ENCODE data around the gene RAB5A. TPM values are rescaled to one million over a fixed set of nuclear protein-coding genes. Genes with fewer than 3 reads are reported as not detected.

The RAB5A gene
- total and polyA plus RNA-seq, 2 of the 4 experiments (the other 2 are of a cell fraction) = 33.3 to 46.4 TPM

DNA sequence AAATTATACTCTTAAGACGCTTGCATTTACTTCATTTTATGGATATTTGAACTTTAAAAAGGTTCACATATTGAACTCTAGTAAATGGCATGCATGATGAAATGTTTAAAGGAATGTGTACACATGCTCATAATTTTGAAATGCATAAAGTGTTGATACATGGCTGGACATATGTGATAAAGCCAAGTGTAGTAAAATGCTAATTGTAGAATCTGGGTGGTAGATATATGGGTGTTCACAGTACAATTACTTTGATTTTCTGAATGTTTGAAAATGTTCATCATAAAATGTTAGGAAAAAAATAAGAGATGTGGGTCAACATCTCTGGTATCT, 8.6 kb upstream of the RAB5A start:
- no peaks in the 10 kb centered on the region for H3K9me3 ChIP-seq (ENCODE audit: control insufficient read depth, insufficient read depth, low read length)
- H2AFZ ChIP-seq (replicated peaks; ENCODE audit: low read length, poor library complexity) = no peak overlapping the region
- no peak for TF ChIP-seq POLR2A (IDR thresholded peaks at IDR 0.05; ENCODE audit: low read depth, low read length)
- TF ChIP-seq FOS (IDR thresholded peaks at IDR 0.05; ENCODE audit: low read depth, low read length) = no peak
- TF ChIP-seq BHLHE40 (IDR thresholded peaks at IDR 0.05; ENCODE audit: low read depth, low read length) = no peak
- no peak for TF ChIP-seq MAZ (IDR thresholded peaks at IDR 0.05; ENCODE audit: borderline replicate concordance, low read depth, low read length)
- TF ChIP-seq MXI1 (IDR thresholded peaks at IDR 0.05; ENCODE audit: borderline replicate concordance, low read depth, low read length) = no peak
- no peak for TF ChIP-seq SMC3 (IDR thresholded peaks at IDR 0.05; ENCODE audit: low read depth, low read length)
- no peak for TF ChIP-seq RCOR1 (IDR thresholded peaks at IDR 0.05; ENCODE audit: insufficient replicate concordance, low read length)
- TF ChIP-seq, protein P1, sequence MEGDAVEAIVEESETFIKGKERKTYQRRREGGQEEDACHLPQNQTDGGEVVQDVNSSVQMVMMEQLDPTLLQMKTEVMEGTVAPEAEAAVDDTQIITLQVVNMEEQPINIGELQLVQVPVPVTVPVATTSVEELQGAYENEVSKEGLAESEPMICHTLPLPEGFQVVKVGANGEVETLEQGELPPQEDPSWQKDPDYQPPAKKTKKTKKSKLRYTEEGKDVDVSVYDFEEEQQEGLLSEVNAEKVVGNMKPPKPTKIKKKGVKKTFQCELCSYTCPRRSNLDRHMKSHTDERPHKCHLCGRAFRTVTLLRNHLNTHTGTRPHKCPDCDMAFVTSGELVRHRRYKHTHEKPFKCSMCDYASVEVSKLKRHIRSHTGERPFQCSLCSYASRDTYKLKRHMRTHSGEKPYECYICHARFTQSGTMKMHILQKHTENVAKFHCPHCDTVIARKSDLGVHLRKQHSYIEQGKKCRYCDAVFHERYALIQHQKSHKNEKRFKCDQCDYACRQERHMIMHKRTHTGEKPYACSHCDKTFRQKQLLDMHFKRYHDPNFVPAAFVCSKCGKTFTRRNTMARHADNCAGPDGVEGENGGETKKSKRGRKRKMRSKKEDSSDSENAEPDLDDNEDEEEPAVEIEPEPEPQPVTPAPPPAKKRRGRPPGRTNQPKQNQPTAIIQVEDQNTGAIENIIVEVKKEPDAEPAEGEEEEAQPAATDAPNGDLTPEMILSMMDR (conservative IDR thresholded peaks at IDR 0.05; ENCODE audit: low read depth, low read length) = no peak
- TF ChIP-seq MAFK (IDR thresholded peaks at IDR 0.05; ENCODE audit: low read depth, low read length) = no peak
- no peak for TF ChIP-seq CHD1 (IDR thresholded peaks at IDR 0.05; ENCODE audit: low read depth, low read length)
- TF ChIP-seq NFE2L2 (IDR thresholded peaks at IDR 0.05; ENCODE audit: low read depth, low read length) = no peak
- no peak for TF ChIP-seq RAD21 (IDR thresholded peaks at IDR 0.05; ENCODE audit: low read length)
- no peak overlapping the region for H2BK15ac ChIP-seq (ENCODE audit: low read depth, low read length)
- H2BK120ac ChIP-seq (ENCODE audit: low read depth, low read length) = no peak overlapping the region
- H3K4ac ChIP-seq (ENCODE audit: low read depth, low read length) = no peak overlapping the region
- H4K5ac ChIP-seq (ENCODE audit: low read depth, low read length) = no peak overlapping the region
- no peak overlapping the region for H3K4me2 ChIP-seq (ENCODE audit: low read depth, low read length)
- H2BK20ac ChIP-seq (ENCODE audit: low read depth, low read length) = no peak overlapping the region
- H3K4me3 ChIP-seq (ENCODE audit: insufficient read depth, low read depth, low read length) = no peak overlapping the region
- no peaks in the 10 kb centered on the region for H3K36me3 ChIP-seq (ENCODE audit: control insufficient read depth, insufficient read depth, low read length)
- H2AK9ac ChIP-seq (replicated peaks; ENCODE audit: low read depth, low read length, poor library complexity) = no peak overlapping the region
- CTCF ChIA-PET = interaction anchor here (0.6 kb wide), 1 partner anchor 387 kb away, joined by 5 read pairs; no protein-coding TSS in a partner anchor
- no peak overlapping the region for H3K18ac ChIP-seq (ENCODE audit: low read depth, low read length)
- BruUV-seq (replicated peaks) = no TSS peak
- H4K8ac ChIP-seq (ENCODE audit: low read depth in 2 of 2, low read length in 2 of 2) = no peak overlapping the region
- DNase-seq = no peak
- dilution Hi-C loops (cut with HindIII; ENCODE audit: low sequenced_read_pairs, unreplicated experiment) (no loop called here), intact Hi-C loops (cut with micrococcal nuclease) (no loop called here), in situ Hi-C loops (cut with MboI; ENCODE audit: low sequenced_read_pairs) (no loop called here)
- H3K27ac ChIP-seq (ENCODE audit: insufficient read depth, low read length) = no peak overlapping the region
- H3K14ac ChIP-seq (replicated peaks; ENCODE audit: low read depth, low read length) = no peak overlapping the region
- H3K27me3 ChIP-seq (ENCODE audit: control insufficient read depth, insufficient read depth, low read length) = no peaks in the 10 kb centered on the region
- ATAC-seq (ENCODE audit: low read depth) = no peak
- no peak overlapping the region for H4K91ac ChIP-seq (ENCODE audit: insufficient read depth, low read depth, low read length)
- H3K9ac ChIP-seq (ENCODE audit: low read depth, low read length) = no peak overlapping the region
- no peaks in the 10 kb centered on the region for H3K9me1 ChIP-seq (ENCODE audit: insufficient read depth, low read length)
- no peaks in the 10 kb centered on the region for H4K20me1 ChIP-seq (ENCODE audit: insufficient read depth, low read length)
- POLR2A ChIA-PET (ENCODE audit: unreplicated experiment) = no interaction called here
- H3K23ac ChIP-seq (ENCODE audit: low read depth, low read length) = no peak overlapping the region
- no CpG with 5 or more reads among the region's 1 CpG for WGBS, 2 experiments (ENCODE audit: extremely low coverage in 2 of 2, insufficient read length in 1 of 2)
- no peak overlapping the region for H2BK5ac ChIP-seq (ENCODE audit: low read depth, low read length, poor library complexity, severe bottlenecking)
- H3K56ac ChIP-seq (ENCODE audit: extremely low read depth, insufficient read depth, low read length) = no peak overlapping the region
- no peaks in the 10 kb centered on the region; the same call in 1 of the 2 replicates for H3K4me1 ChIP-seq (ENCODE audit: control insufficient read depth, insufficient read depth, low read length)
- H3K79me1 ChIP-seq (ENCODE audit: low read depth in 1 of 2, low read length in 2 of 2) = no peaks in the 10 kb centered on the region
- no peak overlapping the region for H2AK5ac ChIP-seq (ENCODE audit: low read depth, low read length)

Measured in IMR-90 (cell line).